ENCODE measurements around the gene MAP1LC3B2.

Gene MAP1LC3B2

GRCh38 chr12:116559162-116559935, at the start of gene MAP1LC3B2:
MAP1LC3B2 (plus strand) TSS chr12:116559381; CDS start chr12:116575943, 16,562 bp downstream.
- DNase-seq: no peak

DNA sequence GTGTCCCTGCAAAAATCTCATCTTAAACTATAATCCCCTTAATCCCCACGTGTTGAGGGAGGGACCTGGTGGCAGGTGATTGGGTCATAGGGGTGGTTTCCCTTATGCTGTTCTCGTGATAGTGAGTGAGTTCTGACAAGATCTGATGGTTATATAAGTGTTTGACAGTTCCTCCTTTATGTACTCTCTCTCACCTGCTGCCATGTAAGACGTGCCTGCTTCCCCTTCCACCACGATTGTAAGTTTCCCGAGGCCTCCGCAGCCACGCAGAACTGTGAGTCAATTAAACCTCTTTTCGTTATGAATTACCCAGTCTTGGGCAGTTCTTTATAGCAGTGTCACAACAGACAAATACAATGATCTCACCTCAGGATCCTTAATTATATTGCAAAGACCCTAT, 45.2 kb upstream of the MAP1LC3B2 start:
- no peak for DNase-seq

GRCh38 chr12:116515684-116516083, 43.5 kb upstream of the MAP1LC3B2 start:
- DNase-seq: no peak

GRCh38 chr12:116516657-116517056, 42.5 kb upstream of the MAP1LC3B2 start:
- no peak for DNase-seq

- DNase-seq: no peak
These were observed 41.6 kb upstream of the MAP1LC3B2 start for GRCh38 chr12:116517431-116518045.

- no peak for DNase-seq
These were observed 38.9 kb upstream of the MAP1LC3B2 start for GRCh38 chr12:116520225-116520760.

- no peak for DNase-seq
These were observed 38.2 kb upstream of the MAP1LC3B2 start for GRCh38 chr12:116520801-116521471.

GRCh38 chr12:116524311-116524710, 34.9 kb upstream of the MAP1LC3B2 start:
- DNase-seq: no peak

DNA sequence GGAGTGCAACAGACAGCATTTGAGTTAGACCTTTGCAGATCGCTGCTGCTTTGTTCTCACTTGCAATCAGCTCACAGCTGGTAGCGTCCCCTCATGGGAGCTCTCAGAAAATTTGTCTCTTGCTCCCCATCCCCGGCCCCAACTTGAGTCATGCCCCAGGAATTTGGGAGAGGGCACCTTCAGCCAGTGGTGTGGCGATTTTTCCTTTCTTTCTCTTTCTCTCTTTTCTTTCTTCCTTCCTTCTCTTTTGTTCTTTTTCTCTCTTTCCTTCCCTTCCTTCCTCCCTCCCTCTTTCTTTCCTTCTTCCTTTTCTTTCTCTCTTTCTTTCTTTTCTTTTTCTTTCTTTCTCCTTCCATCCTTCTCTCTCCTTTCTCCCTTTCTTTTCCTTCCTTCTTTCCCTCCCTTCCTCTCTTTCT, 34.2 kb upstream of the MAP1LC3B2 start:
- DNase-seq: no peak

DNA sequence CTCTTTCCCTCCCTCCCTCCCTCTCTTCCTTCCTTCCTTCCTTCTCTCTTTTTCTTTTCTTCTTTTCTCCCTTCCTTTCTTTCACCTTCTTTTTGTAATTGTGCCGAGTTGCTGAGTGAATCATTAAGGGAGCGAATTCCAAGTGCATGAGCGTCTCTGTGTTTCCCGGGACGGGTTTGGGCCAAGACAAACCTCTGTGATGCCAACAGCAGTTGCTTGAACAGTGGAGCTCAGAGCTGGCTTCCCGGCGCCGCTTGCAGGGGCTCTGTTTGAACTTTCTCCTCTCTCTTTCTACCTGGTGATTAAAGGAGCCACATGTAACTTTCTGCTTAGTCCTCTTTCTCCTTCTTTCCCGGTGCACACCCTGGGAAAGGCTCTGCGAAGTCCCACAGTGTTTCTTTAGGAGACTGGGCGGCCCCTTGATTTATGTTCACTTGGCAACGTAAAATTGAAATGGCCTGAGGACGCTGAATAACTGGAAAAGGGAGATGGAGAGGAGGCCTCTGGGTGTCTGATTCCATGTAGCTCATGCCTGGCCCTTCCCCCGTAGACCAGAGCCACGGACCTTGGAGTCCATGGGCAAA, 33.7 kb upstream of the MAP1LC3B2 start:
- no peak for DNase-seq

- DNase-seq: no peak
These were observed 31.1 kb upstream of the MAP1LC3B2 start for GRCh38 chr12:116528065-116528464.

DNA sequence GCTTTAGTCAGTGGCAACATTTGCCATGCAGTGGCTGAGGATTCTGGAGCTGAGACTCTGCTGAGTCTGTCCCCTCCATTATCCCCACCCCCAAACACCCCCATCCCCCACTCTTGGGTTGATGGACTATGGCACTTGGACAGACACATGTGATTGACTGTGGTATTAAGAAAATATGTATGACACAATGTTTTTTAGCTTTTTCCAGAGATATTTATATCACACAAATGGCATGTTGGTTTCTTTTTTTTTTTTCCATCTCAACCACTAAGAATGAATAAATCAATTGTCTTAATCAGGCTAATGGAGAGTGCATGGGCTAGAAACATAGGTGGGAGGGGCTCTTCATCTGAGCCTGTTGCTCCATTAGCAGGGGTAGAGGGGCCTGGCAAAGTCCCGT, 30.7 kb upstream of the MAP1LC3B2 start:
- DNase-seq: no peak

GRCh38 chr12:116529048-116529447, 30.1 kb upstream of the MAP1LC3B2 start:
- DNase-seq: no peak

DNA sequence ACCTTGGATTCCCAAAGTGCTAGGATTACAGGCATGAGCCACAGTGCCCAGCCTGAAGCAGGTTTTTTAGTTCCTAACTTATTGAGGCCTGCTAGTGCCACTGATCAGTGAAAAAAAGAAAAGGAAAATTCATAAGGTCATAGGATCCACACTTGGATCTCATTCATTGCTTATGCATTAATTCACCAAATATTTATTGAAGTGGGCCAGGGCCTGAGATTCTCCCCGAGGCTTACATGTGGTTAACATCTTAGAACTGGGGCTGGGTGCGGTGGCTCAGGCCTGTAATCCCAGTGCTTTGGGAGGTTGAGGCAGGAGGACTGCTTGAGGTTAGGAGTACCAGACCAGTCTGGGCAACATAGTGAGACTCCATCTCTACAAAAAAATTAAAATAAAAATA, 29.5 kb upstream of the MAP1LC3B2 start:
- no peak for DNase-seq

GRCh38 chr12:116532428-116532827, 26.8 kb upstream of the MAP1LC3B2 start:
- DNase-seq: no peak

GRCh38 chr12:116532986-116533342, 26.2 kb upstream of the MAP1LC3B2 start:
- DNase-seq: no peak

- DNase-seq: peak; percentile 32
These were observed 25.6 kb upstream of the MAP1LC3B2 start for GRCh38 chr12:116533343-116534251.

- DNase-seq: no peak
These were observed 24.7 kb upstream of the MAP1LC3B2 start for GRCh38 chr12:116534311-116535121.

- no peak for DNase-seq
These were observed 23.9 kb upstream of the MAP1LC3B2 start for GRCh38 chr12:116535241-116535640.

DNA sequence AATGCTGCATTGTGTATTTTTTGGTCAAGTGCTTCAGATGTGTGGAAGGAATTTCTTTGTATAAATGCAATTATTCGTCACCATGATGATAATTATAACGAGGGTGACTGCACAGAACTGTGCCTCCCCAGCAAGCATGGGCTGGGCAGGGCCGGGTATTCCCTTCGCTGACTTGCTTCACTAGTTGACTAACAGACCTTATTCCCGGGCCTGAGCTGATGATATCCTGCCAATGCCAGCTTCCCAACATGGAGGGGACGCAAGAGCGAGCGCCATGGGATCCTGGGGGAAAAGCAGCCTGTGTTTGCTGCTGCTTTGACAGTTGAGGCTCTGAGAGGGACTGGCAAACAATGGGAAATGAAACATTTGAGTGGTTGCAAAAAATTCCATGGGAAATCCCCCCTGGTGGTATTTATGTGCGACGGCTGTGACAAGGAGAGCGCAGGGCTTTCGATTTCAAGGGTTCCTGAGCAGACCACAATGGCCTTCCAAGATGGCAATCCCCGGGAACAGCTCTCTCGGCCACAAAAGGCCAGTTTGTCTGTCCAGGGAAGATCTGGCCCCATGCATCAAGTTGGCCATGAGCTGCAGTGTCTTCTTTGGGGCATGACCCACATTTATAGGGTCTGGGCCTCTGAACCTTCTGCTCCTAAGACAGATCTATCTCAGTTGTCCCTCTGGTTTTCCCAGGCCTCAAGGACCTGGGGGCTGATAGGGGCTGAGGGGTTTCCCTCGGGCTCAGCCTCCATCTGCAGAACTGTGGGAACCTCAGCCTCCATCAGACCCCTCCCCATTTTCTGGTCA, 21.9 kb upstream of the MAP1LC3B2 start:
- DNase-seq: no peak

All from DMS 273 treated with DMSO at 0.1 percent for 48 hours (cell line).